RWPE2 (cell line): Measurements from ENCODE around the gene WFIKKN1.

Source experiments
- ATAC-seq: fragments of 200-7000 bp; cut with Tn5 transposase; 3 replicates; pipeline ENCODE4 v1.9.1; 2021; ENCODE audit warnings: low read depth
- DNase-seq: peaks from one replicate; pipeline ENCODE4 v3.0.0-alpha.2; 2020; ENCODE audit warnings: low spot score
- H3K27ac ChIP-seq: fragments of 450-650 bp; 2 replicates; pipeline ENCODE4 v1.5.1; 2017; ENCODE audit warnings: mild to moderate bottlenecking; ENCODE audit not compliant: poor library complexity, severe bottlenecking
- H3K27me3 ChIP-seq: fragments of 250-450 bp; sonication (Bioruptor Pico); 2 replicates; pipeline ENCODE4 v1.5.1; 2021; ENCODE audit warnings: mild to moderate bottlenecking, moderate library complexity; ENCODE audit not compliant: insufficient read depth, poor library complexity, severe bottlenecking
- H3K36me3 ChIP-seq: fragments of 250-450 bp; sonication (Bioruptor Pico); 2 replicates; pipeline ENCODE4 v1.5.1; 2020; ENCODE audit warnings: low read depth, mild to moderate bottlenecking, moderate library complexity
- H3K4me1 ChIP-seq: fragments of 250-450 bp; sonication (Bioruptor Pico); 2 replicates; pipeline ENCODE4 v1.5.1; 2021; ENCODE audit warnings: mild to moderate bottlenecking, moderate library complexity; ENCODE audit not compliant: insufficient read depth, poor library complexity, severe bottlenecking
- H3K4me3 ChIP-seq: fragments of 250-450 bp; sonication (Bioruptor Pico); 2 replicates; pipeline ENCODE4 v1.5.1; 2021; ENCODE audit warnings: mild to moderate bottlenecking, moderate library complexity; ENCODE audit not compliant: severe bottlenecking
- H3K9me3 ChIP-seq: fragments of 250-450 bp; sonication (Bioruptor Pico); 2 replicates; pipeline ENCODE4 v1.5.1; 2021; ENCODE audit warnings: mild to moderate bottlenecking, moderate library complexity; ENCODE audit not compliant: severe bottlenecking
- CTCF ChIP-seq: fragments of 450-650 bp; IDR thresholded peaks from one replicate; pipeline ENCODE4 v1.5.1; 2017; ENCODE audit warnings: mild to moderate bottlenecking, moderate library complexity; ENCODE audit not compliant: poor library complexity, severe bottlenecking

WFIKKN1 gene

GRCh38 chr16:588639-588888 is 42.2 kb upstream of the WFIKKN1 start:
- Histone ChIP-seq H3K27ac (peak overlapping the region; percentile 87), H3K4me1 (peaks cover 22% of the 10 kb centered on the region), H3K36me3 (no peaks in the 10 kb centered on the region), H3K27me3 (no peaks in the 10 kb centered on the region), H3K4me3 (peak overlapping the region; percentile 57), H3K9me3 (no peaks in the 10 kb centered on the region)
- no peak for TF ChIP-seq CTCF
- peak; percentile 9; the same call in 2 of the 3 replicates for ATAC-seq
- DNase-seq: no peak

GRCh38 chr16:588889-589657 is 41.7 kb upstream of the WFIKKN1 start:
- H3K4me1 ChIP-seq: peaks cover 26% of the 10 kb centered on the region
- H3K27ac ChIP-seq: peak overlapping the region; percentile 87
- no peaks in the 10 kb centered on the region for H3K36me3 ChIP-seq
- ATAC-seq (peak; percentile 64), DNase-seq (peak; percentile 96)
- TF ChIP-seq CTCF: no peak
- no peaks in the 10 kb centered on the region for H3K27me3 ChIP-seq
- H3K9me3 ChIP-seq: no peaks in the 10 kb centered on the region
- H3K4me3 ChIP-seq: peak overlapping the region; percentile 57

- TF ChIP-seq CTCF: no peak
- Histone ChIP-seq H3K27me3 (no peaks in the 10 kb centered on the region), H3K27ac (peak within 1 kb of the TSS; percentile 87), H3K36me3 (no peaks in the 10 kb centered on the region), H3K9me3 (no peaks in the 10 kb centered on the region), H3K4me1 (peaks cover 26% of the 10 kb centered on the region), H3K4me3 (peak within 1 kb of the TSS; percentile 57)
- peak; percentile 72 for ATAC-seq
- peak; percentile 100 for DNase-seq
These were observed 41.1 kb upstream of the WFIKKN1 start, which contains the start of gene RAB40C for GRCh38 chr16:589658-590187. RAB40C (plus strand) TSS chr16:590066; CDS start chr16:590292, 226 bp downstream.

- no peaks in the 10 kb centered on the region for H3K27me3 ChIP-seq
- ATAC-seq: no peak
- H3K27ac ChIP-seq: peak overlapping the region; percentile 87
These were observed 40.5 kb upstream of the WFIKKN1 start for GRCh38 chr16:590188-590814.

More at GRCh38 chr16:590188-590814, 40.5 kb upstream of the WFIKKN1 start:
- Histone ChIP-seq H3K4me1 (peaks cover 26% of the 10 kb centered on the region), H3K36me3 (no peaks in the 10 kb centered on the region), H3K9me3 (no peaks in the 10 kb centered on the region), H3K4me3 (peak overlapping the region; percentile 57)
- DNase-seq: no peak
- no peak for TF ChIP-seq CTCF
